HG03565 (cell line): ENCODE measurements around the gene URB1.
"Not testable (repeated sequence)": the region's sequence is repeated elsewhere in the genome, so short reads cannot be mapped to it uniquely, and the experiment has no call there.

Source experiments
- ATAC-seq: cut with Tn5 transposase; IDR thresholded peaks from one replicate; pipeline ENCODE4 v1.9.1; 2021; ENCODE audit warnings: mild to moderate bottlenecking, moderate library complexity; ENCODE audit not compliant: unreplicated experiment

The URB1 gene

GRCh38 chr21:32392880-32393676 lies at the start of gene URB1:
Gene URB1, minus strand, starts transcription at chr21:32393012. Its CDS starts 102 bp downstream, at chr21:32392910.
- peak; percentile 72 for ATAC-seq

- ATAC-seq: no peak
Observed at GRCh38 chr21:32437729-32438128, 44.9 kb upstream of the URB1 start.

- ATAC-seq: not testable (repeated sequence)
Observed at GRCh38 chr21:32432982-32433660, 40.3 kb upstream of the URB1 start.

GRCh38 chr21:32427958-32428623 lies 35.3 kb upstream of the URB1 start:
- ATAC-seq: no peak

- ATAC-seq: no peak
Observed at GRCh38 chr21:32426592-32427051, 33.8 kb upstream of the URB1 start.

- ATAC-seq: no peak
Observed at GRCh38 chr21:32426066-32426465, 33.3 kb upstream of the URB1 start.

- ATAC-seq: no peak
Observed at GRCh38 chr21:32425628-32426027, 32.8 kb upstream of the URB1 start.

- ATAC-seq: no peak
Observed at GRCh38 chr21:32424674-32425073, 31.9 kb upstream of the URB1 start.

- no peak for ATAC-seq
Observed at GRCh38 chr21:32424191-32424535, 31.4 kb upstream of the URB1 start.

- ATAC-seq: no peak
Observed at GRCh38 chr21:32423320-32424190, 30.7 kb upstream of the URB1 start.

GRCh38 chr21:32422064-32422463 lies 29.3 kb upstream of the URB1 start:
- ATAC-seq: no peak

GRCh38 chr21:32418146-32418545 lies 25.3 kb upstream of the URB1 start:
- no peak for ATAC-seq

- no peak for ATAC-seq
Observed at GRCh38 chr21:32415451-32416398, 22.9 kb upstream of the URB1 start.

GRCh38 chr21:32414579-32415358 lies 22.0 kb upstream of the URB1 start:
- no peak for ATAC-seq

GRCh38 chr21:32413697-32414578 lies 21.1 kb upstream of the URB1 start:
- ATAC-seq: no peak

GRCh38 chr21:32413015-32413504 lies 20.2 kb upstream of the URB1 start:
- no peak for ATAC-seq

- no peak for ATAC-seq
Observed at GRCh38 chr21:32412162-32413014, 19.6 kb upstream of the URB1 start, which contains the start of gene EVA1C. Gene EVA1C, plus strand, starts transcription at chr21:32412706. Its CDS starts 148 bp downstream, at chr21:32412854.
